Measurements from ENCODE around the gene SLC25A21. TPM values are rescaled to one million over a fixed set of nuclear protein-coding genes. Genes with fewer than 3 reads are reported as not detected.

The SLC25A21 gene
- total and polyA plus RNA-seq, 8 donors = 0.40 to 5.4 (median 1.3) TPM; not detected in 2

DNA sequence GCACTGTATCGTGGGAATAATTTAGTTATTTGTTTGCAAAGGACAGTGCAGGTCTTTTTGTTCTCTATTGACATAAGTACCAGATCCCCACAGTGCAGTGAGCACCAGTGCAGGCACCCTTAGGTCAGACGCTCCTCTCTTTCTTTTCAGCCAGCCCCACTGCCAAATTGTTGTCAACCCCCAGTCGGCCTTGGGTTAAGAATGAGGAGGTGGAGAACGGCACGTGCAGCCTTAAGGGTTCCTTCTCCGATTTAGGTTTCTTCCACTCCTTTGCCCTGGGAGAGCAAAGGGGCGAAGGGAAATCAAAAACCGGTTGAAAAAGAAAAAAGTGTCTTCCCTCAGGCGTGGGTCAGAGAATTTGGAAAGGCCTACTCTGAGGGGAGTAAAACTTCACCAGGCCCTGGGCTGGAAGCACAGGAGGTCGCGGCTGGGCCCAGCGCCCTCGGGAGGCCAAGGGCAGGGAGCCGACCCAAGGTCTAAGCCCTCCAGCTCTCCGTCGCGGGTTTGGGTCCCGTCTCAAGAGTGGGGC is 506.5 kb downstream of the SLC25A21 start:
- DNase-seq = no peak
- TF ChIP-seq EP300 (IDR thresholded peaks at IDR 0.05) = no peak
- TF ChIP-seq POLR2AphosphoS5 (IDR thresholded peaks at IDR 0.05) = no peak
- Histone ChIP-seq H3K9me3 (peaks cover 0 to 17% (median 0%) of the 10 kb centered on the region in 4 donors), H3K4me3 (peak overlapping the region in 1 of 4 donors; percentile 2), H3K27me3 (peaks cover 43 to 100% (median 75%) of the 10 kb centered on the region in 3 donors), H3K36me3 (no peaks in the 10 kb centered on the region), H3K4me1 (peaks cover 36 to 52% (median 45%) of the 10 kb centered on the region in 4 donors), H3K27ac (no peak overlapping the region)
- 31 to 50% (median 40%) methylated on average over 14 to 18 of the region's 18 CpGs for WGBS, 5 donors
- intact Hi-C loops (cut with DNase I; ENCODE audit: low total_unique reads) = no loop called here

DNA sequence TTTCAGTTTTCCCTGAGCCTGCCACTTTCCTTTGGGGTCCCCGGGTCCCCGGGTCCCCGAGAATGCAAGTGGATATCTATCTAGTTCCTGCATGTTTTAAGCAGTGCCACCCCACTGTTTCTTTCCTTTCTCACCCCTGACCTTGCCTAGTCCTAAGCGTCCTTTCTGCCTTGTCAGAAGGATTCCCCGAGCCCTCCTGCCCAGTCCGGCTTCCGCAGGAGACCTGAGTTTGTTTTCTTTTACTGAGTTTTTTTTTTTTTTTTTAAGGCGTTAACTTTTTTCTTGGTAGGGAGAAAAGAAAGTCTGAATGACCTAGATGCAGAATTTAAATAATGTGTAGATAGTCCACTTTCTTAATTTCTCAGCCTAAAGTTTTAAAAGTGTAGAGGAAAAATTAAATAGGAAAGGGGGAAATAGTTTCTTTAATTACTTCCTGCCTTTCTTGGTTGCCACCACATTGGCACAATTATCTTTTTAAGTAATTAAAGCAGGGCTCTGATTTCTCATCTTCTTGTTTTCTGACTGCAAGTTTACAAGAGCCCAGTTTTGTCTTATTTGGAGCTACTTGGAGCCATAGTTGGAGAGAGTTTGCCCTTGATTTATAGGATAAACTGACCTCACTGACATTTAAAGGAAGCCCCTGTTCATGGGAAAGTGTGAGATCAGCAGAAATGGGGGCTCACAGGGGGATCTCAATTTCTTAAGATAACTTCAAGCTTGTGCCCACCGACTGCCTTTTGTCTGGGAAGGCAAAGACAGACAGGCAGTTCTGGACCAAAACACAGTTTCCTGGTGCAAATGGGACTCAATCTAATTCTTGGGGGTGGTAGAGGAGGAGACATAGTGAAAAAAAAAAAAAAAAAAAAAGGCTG is 507.8 kb downstream of the SLC25A21 start:
- Histone ChIP-seq H3K27ac (no peak overlapping the region), H3K4me3 (peak overlapping the region in 1 of 4 donors; percentile 52), H3K36me3 (no peaks in the 10 kb centered on the region), H3K27me3 (peaks cover 51 to 100% (median 89%) of the 10 kb centered on the region in 3 donors), H3K9me3 (peaks cover 0 to 20% (median 0%) of the 10 kb centered on the region in 4 donors), H3K4me1 (peaks cover 40 to 58% (median 50%) of the 10 kb centered on the region in 4 donors)
- TF ChIP-seq POLR2A (IDR thresholded peaks at IDR 0.05) = no peak
- TF ChIP-seq, protein P1, sequence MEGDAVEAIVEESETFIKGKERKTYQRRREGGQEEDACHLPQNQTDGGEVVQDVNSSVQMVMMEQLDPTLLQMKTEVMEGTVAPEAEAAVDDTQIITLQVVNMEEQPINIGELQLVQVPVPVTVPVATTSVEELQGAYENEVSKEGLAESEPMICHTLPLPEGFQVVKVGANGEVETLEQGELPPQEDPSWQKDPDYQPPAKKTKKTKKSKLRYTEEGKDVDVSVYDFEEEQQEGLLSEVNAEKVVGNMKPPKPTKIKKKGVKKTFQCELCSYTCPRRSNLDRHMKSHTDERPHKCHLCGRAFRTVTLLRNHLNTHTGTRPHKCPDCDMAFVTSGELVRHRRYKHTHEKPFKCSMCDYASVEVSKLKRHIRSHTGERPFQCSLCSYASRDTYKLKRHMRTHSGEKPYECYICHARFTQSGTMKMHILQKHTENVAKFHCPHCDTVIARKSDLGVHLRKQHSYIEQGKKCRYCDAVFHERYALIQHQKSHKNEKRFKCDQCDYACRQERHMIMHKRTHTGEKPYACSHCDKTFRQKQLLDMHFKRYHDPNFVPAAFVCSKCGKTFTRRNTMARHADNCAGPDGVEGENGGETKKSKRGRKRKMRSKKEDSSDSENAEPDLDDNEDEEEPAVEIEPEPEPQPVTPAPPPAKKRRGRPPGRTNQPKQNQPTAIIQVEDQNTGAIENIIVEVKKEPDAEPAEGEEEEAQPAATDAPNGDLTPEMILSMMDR (IDR thresholded peaks at IDR 0.05) = no peak
- no peak for TF ChIP-seq EP300 (IDR thresholded peaks at IDR 0.05)
- no peak for TF ChIP-seq POLR2AphosphoS5 (IDR thresholded peaks at IDR 0.05)
- intact Hi-C loops (cut with DNase I; ENCODE audit: low total_unique reads) = no loop called here
- WGBS, 5 donors = 11 to 19% (median 16%) methylated on average over 9 of the region's 9 CpGs
- DNase-seq = no peak

DNA sequence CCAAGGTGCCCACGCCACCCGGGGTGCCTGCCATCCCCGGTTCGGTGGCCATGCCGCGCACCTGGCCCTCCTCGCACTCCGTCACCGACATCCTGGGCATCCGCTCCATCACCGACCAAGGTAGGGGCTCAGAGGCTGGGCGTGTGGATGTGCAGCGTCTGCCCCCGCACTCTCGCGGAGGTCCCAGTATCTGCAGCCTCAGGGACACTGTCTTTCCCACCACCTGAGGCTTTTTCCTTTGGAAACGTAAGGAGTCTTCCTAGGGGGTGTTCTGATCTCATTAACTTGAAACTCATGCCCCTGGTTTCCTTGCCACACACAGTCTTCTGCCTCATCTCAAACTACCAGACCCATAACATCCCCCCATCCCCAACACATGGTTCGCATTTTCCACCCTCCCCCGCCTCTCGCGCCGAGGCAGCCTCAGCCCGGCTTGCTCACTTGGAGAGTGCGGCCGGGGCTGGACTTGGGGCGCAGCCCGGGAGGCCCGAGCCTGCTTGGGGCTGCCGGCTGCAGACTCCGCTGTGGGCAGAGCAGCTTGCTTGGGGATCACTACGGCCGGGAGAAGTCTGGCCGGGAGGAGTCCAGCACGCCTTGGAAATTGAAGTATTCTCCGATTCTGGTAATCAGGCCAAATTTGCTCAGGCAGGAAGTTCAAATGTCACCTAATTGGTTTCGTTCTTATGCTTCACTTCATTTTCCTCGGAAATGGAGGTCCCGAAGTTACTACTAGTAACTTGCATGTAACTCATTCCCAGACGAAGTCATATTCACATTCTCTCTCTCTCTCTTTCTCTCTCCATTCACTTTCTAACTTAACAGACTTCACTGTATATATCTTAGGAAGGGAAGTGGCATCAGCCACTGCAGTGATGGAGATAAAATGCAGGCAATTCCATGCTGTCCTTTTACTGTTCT is 508.7 kb downstream of the SLC25A21 start:
- DNase-seq = peak in 1 of 2 donors; percentile 62
- Histone ChIP-seq H3K9me3 (peaks cover 0 to 24% (median 0%) of the 10 kb centered on the region in 4 donors), H3K27me3 (peaks cover 57 to 100% (median 98%) of the 10 kb centered on the region in 3 donors), H3K36me3 (no peaks in the 10 kb centered on the region), H3K4me1 (peaks cover 43 to 67% (median 58%) of the 10 kb centered on the region in 4 donors), H3K4me3 (peak overlapping the region; percentile 33 to 52 (median 42)), H3K27ac (no peak overlapping the region)
- intact Hi-C loops (cut with DNase I; ENCODE audit: low total_unique reads) = no loop called here
- TF ChIP-seq POLR2A (IDR thresholded peaks at IDR 0.05) (no peak), EP300 (IDR thresholded peaks at IDR 0.05) (no peak)
- TF ChIP-seq, protein P1 (IDR thresholded peaks at IDR 0.05) = no peak
- 2 to 5% (median 4%) methylated on average over 24 to 39 of the region's 39 CpGs for WGBS, 5 donors

DNA sequence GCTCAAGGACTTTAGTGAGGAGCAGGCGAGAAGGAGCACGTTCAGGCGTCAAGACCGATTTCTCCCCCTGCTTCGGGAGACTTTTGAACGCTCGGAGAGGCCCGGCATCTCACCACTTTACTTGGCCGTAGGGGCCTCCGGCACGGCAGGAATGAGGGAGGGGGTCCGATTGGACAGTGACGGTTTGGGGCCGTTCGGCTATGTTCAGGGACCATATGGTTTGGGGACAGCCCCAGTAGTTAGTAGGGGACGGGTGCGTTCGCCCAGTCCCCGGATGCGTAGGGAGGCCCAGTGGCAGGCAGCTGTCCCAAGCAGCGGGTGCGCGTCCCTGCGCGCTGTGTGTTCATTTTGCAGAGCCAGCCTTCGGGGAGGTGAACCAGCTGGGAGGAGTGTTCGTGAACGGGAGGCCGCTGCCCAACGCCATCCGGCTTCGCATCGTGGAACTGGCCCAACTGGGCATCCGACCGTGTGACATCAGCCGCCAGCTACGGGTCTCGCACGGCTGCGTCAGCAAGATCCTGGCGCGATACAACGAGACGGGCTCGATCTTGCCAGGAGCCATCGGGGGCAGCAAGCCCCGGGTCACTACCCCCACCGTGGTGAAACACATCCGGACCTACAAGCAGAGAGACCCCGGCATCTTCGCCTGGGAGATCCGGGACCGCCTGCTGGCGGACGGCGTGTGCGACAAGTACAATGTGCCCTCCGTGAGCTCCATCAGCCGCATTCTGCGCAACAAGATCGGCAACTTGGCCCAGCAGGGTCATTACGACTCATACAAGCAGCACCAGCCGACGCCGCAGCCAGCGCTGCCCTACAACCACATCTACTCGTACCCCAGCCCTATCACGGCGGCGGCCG is 509.6 kb downstream of the SLC25A21 start:
- Histone ChIP-seq H3K27ac (no peak overlapping the region), H3K36me3 (no peaks in the 10 kb centered on the region), H3K4me3 (peak overlapping the region; percentile 33 to 52 (median 42)), H3K27me3 (peaks cover 65 to 100% (median 100%) of the 10 kb centered on the region in 3 donors), H3K9me3 (peaks cover 0 to 32% (median 0%) of the 10 kb centered on the region in 4 donors), H3K4me1 (peaks cover 49 to 76% (median 67%) of the 10 kb centered on the region in 4 donors)
- DNase-seq = peak in 1 of 2 donors; percentile 45
- WGBS, 5 donors = 4 to 9% (median 7%) methylated on average over 18 to 71 of the region's 71 CpGs
- TF ChIP-seq EP300 (IDR thresholded peaks at IDR 0.05) (no peak), POLR2AphosphoS5 (IDR thresholded peaks at IDR 0.05) (no peak), POLR2A (IDR thresholded peaks at IDR 0.05) (no peak)
- TF ChIP-seq, protein P1 (IDR thresholded peaks at IDR 0.05) = no peak
- intact Hi-C loops (cut with DNase I; ENCODE audit: low total_unique reads) = no loop called here

Data from stomach (tissue), 9 donors.